Mesenchymal stem cell (in vitro differentiated cells and primary cell): ENCODE results near the gene ITGB2.
A peak's percentile ranks its signal among the peaks of the same experiment; 100 is the strongest.

Experiments used
- DNase-seq: peaks from one replicate; pipeline ENCODE4 v3.0.0-alpha.2; 2013
- H2AFZ ChIP-seq: one replicate; pipeline ENCODE4 v1.6.1; 2013; ENCODE audit warnings: low read depth, mild to moderate bottlenecking, control low read depth, inconsistent platforms, low read length, moderate library complexity
- H2AK5ac ChIP-seq: 2 replicates; pipeline ENCODE4 v1.6.1; 2013; ENCODE audit warnings: low read length, moderate library complexity, mild to moderate bottlenecking, inconsistent platforms; ENCODE audit not compliant: severe bottlenecking
- H2BK120ac ChIP-seq: one replicate; pipeline ENCODE4 v1.6.1; 2013; ENCODE audit warnings: low read depth, mild to moderate bottlenecking, inconsistent platforms, low read length, moderate library complexity
- H2BK12ac ChIP-seq, 2 experiments: one replicate each; pipeline ENCODE4 v1.6.1; 2013; ENCODE audit warnings: inconsistent platforms in 2 of 2, low read length in 2 of 2, mild to moderate bottlenecking in 2 of 2, moderate library complexity in 2 of 2, control low read depth in 1 of 2
- H2BK15ac ChIP-seq: one replicate; pipeline ENCODE4 v1.6.1; 2013; ENCODE audit warnings: mild to moderate bottlenecking, low read depth, inconsistent platforms; ENCODE audit not compliant: poor library complexity, severe bottlenecking
- H2BK5ac ChIP-seq: 2 replicates; pipeline ENCODE4 v1.6.1; 2013; ENCODE audit warnings: low read depth, mild to moderate bottlenecking, low read length, control low read depth, inconsistent platforms; ENCODE audit not compliant: poor library complexity, severe bottlenecking
- H3K14ac ChIP-seq, 2 experiments: one replicate each; pipeline ENCODE4 v1.6.1; 2013; ENCODE audit warnings: inconsistent platforms in 2 of 2, low read length in 2 of 2, control low read depth in 1 of 2, mild to moderate bottlenecking in 1 of 2, moderate library complexity in 1 of 2
- H3K18ac ChIP-seq, 2 experiments: one replicate each; pipeline ENCODE4 v1.6.1; 2013; ENCODE audit warnings: inconsistent platforms in 2 of 2, low read length in 2 of 2, control low read depth in 1 of 2, low read depth in 1 of 2, mild to moderate bottlenecking in 1 of 2
- H3K23ac ChIP-seq, 2 experiments: one replicate each; pipeline ENCODE4 v1.6.1; 2013; ENCODE audit warnings: inconsistent platforms in 2 of 2, low read length in 2 of 2, mild to moderate bottlenecking in 2 of 2, moderate library complexity in 2 of 2, control low read depth in 1 of 2
- H3K27ac ChIP-seq: 2 replicates; pipeline ENCODE4 v1.5.1; 2013; ENCODE audit warnings: mild to moderate bottlenecking, moderate library complexity, low read length, control low read depth, inconsistent platforms; ENCODE audit not compliant: poor library complexity, severe bottlenecking
- H3K27me3 ChIP-seq, 2 experiments: 2 replicates each; pipeline versions ENCODE4 v1.6.1 to v1.7.0; 2013; ENCODE audit warnings: low read length in 2 of 2, mild to moderate bottlenecking in 2 of 2, moderate library complexity in 2 of 2, control low read depth in 1 of 2, inconsistent platforms in 1 of 2; ENCODE audit not compliant: control insufficient read depth in 1 of 2, insufficient read depth in 1 of 2
- H3K36me3 ChIP-seq, 2 experiments: 2 replicates each; pipeline versions ENCODE4 v1.6.1 to v1.7.0; 2013; ENCODE audit warnings: low read length in 2 of 2, control low read depth in 1 of 2, inconsistent platforms in 1 of 2, low read depth in 1 of 2, mild to moderate bottlenecking in 1 of 2; ENCODE audit not compliant: insufficient read depth in 2 of 2, control insufficient read depth in 1 of 2
- H3K4ac ChIP-seq, 2 experiments: one replicate each; pipeline ENCODE4 v1.6.1; 2013; ENCODE audit warnings: inconsistent platforms in 2 of 2, low read length in 2 of 2, mild to moderate bottlenecking in 2 of 2, moderate library complexity in 2 of 2, control low read depth in 1 of 2, low read depth in 1 of 2
- H3K4me1 ChIP-seq: 2 replicates; pipeline ENCODE4 v1.6.1; 2013; ENCODE audit warnings: low read depth, low read length, control low read depth; ENCODE audit not compliant: control insufficient read depth, insufficient read depth
- H3K4me2 ChIP-seq: 2 replicates; pipeline ENCODE4 v1.6.1; 2013; ENCODE audit warnings: low read length, mild to moderate bottlenecking, inconsistent platforms; ENCODE audit not compliant: poor library complexity, severe bottlenecking
- H3K4me3 ChIP-seq, 2 experiments: 2 replicates each; pipeline versions ENCODE4 v1.5.1 to v1.7.0; 2013; ENCODE audit warnings: low read length in 2 of 2, mild to moderate bottlenecking in 2 of 2, control low read depth in 1 of 2, low read depth in 1 of 2; ENCODE audit not compliant: insufficient read depth in 1 of 2
- H3K79me1 ChIP-seq: replicated peaks from 2 replicates; pipeline ENCODE4 v1.6.1; 2013; ENCODE audit warnings: mild to moderate bottlenecking, control low read depth, low read length, inconsistent platforms; ENCODE audit not compliant: poor library complexity, severe bottlenecking
- H3K9ac ChIP-seq: 2 replicates; pipeline ENCODE4 v1.7.0; 2013; ENCODE audit warnings: mild to moderate bottlenecking, low read length, moderate library complexity
- H3K9me3 ChIP-seq: 2 replicates; pipeline ENCODE4 v1.7.0; 2013; ENCODE audit warnings: mild to moderate bottlenecking, low read length; ENCODE audit not compliant: control insufficient read depth
- H4K8ac ChIP-seq: one replicate; pipeline ENCODE4 v1.6.1; 2013; ENCODE audit warnings: inconsistent platforms, mild to moderate bottlenecking, low read length, moderate library complexity
- H4K91ac ChIP-seq: one replicate; pipeline ENCODE4 v1.6.1; 2013; ENCODE audit warnings: mild to moderate bottlenecking, low read length, inconsistent platforms
- WGBS: methylation state at CpG from one replicate; pipeline ENCODE4 v1.1.7; 2013; ENCODE audit warnings: mixed read lengths; 5-methylcytosine and 5-hydroxymethylcytosine counted together

The ITGB2 gene

GRCh38 chr21:44874497-44875315, 46.0 kb downstream of the ITGB2 start:
- Histone ChIP-seq H3K4ac (peak overlapping the region in 1 of 2 experiments; percentile 82), H3K27me3 (no peaks in the 10 kb centered on the region), H2BK120ac (no peak overlapping the region), H3K27ac (no peak overlapping the region), H3K23ac (peak overlapping the region in 1 of 2 experiments; percentile 78), H2BK12ac (peak overlapping the region in 1 of 2 experiments; percentile 15), H2AFZ (peak overlapping the region; percentile 51), H3K4me2 (peak overlapping the region; percentile 95), H3K9ac (peak overlapping the region; percentile 87), H3K9me3 (no peaks in the 10 kb centered on the region), H4K91ac (no peak overlapping the region), H2BK15ac (peak overlapping the region; percentile 15), H3K4me3 (peak overlapping the region; percentile 59 to 85), H3K79me1 (no peaks in the 10 kb centered on the region), H3K18ac (peak overlapping the region; percentile 26 to 31), H3K4me1 (peaks cover 22% of the 10 kb centered on the region), H4K8ac (peak overlapping the region; percentile 63), H2AK5ac (no peak overlapping the region), H3K14ac (peak overlapping the region in 1 of 2 experiments; percentile 68), H3K36me3 (no peaks in the 10 kb centered on the region), H2BK5ac (no peak overlapping the region)
- 15% methylated on average over 43 of the region's 49 CpGs for WGBS
- no peak for DNase-seq

- Histone ChIP-seq H3K9me3 (no peaks in the 10 kb centered on the region), H2BK15ac (peak overlapping the region; percentile 15), H2AK5ac (no peak overlapping the region), H3K36me3 (no peaks in the 10 kb centered on the region), H3K4me1 (peaks cover 24% of the 10 kb centered on the region), H3K18ac (peak overlapping the region; percentile 26 to 67), H3K23ac (no peak overlapping the region), H2BK120ac (no peak overlapping the region), H3K14ac (no peak overlapping the region), H3K27ac (no peak overlapping the region), H3K4me3 (peak overlapping the region; percentile 59 to 85), H2AFZ (no peak overlapping the region), H2BK5ac (no peak overlapping the region), H4K8ac (peak overlapping the region; percentile 63), H4K91ac (peak overlapping the region; percentile 36), H3K9ac (peak overlapping the region; percentile 87), H3K4ac (peak overlapping the region; percentile 6 to 15), H3K79me1 (no peaks in the 10 kb centered on the region), H3K27me3 (no peaks in the 10 kb centered on the region), H3K4me2 (peak overlapping the region; percentile 95), H2BK12ac (peak overlapping the region in 1 of 2 experiments; percentile 55)
- under 1% methylated on average over 20 of the region's 20 CpGs for WGBS
- peak; percentile 64 for DNase-seq
Observed at GRCh38 chr21:44874240-44874496, 46.5 kb downstream of the ITGB2 start.

GRCh38 chr21:44873356-44874239, 47.1 kb downstream of the ITGB2 start, which contains the start of gene PTTG1IP:
Gene PTTG1IP (minus strand): TSS chr21:44873690. CDS start chr21:44873616, 74 bp downstream.
- H4K8ac ChIP-seq, result peak within 1 kb of the TSS; percentile 63
- peaks cover 27% of the 10 kb centered on the region for H3K4me1 ChIP-seq
- H3K9me3 ChIP-seq, result no peaks in the 10 kb centered on the region
- H3K4ac ChIP-seq, result peak within 1 kb of the TSS; percentile 72 to 86
- H4K91ac ChIP-seq, result peak within 1 kb of the TSS; percentile 88
- H2AK5ac ChIP-seq, result no peak within 1 kb of the TSS
- peak within 1 kb of the TSS in 1 of 2 experiments; percentile 76 for H2BK12ac ChIP-seq
- peak within 1 kb of the TSS; percentile 46 for H2BK5ac ChIP-seq
- H3K18ac ChIP-seq, result peak within 1 kb of the TSS; percentile 88 to 98
- peak within 1 kb of the TSS; percentile 71 for H2BK15ac ChIP-seq
- peak within 1 kb of the TSS; percentile 75 for H2BK120ac ChIP-seq
- H3K23ac ChIP-seq, result peak within 1 kb of the TSS in 1 of 2 experiments; percentile 91
- peak within 1 kb of the TSS; percentile 91 for H3K9ac ChIP-seq
- H3K4me3 ChIP-seq, result peak within 1 kb of the TSS; percentile 91 to 93
- no peaks in the 10 kb centered on the region for H3K27me3 ChIP-seq
- no peaks in the 10 kb centered on the region for H3K36me3 ChIP-seq
- H3K14ac ChIP-seq, result peak within 1 kb of the TSS in 1 of 2 experiments; percentile 96
- peak; percentile 95 for DNase-seq
- H3K4me2 ChIP-seq, result peak within 1 kb of the TSS; percentile 95
- peak within 1 kb of the TSS; percentile 24 for H3K27ac ChIP-seq
- no peak within 1 kb of the TSS for H2AFZ ChIP-seq
- no peaks in the 10 kb centered on the region for H3K79me1 ChIP-seq
- 1% methylated on average over 98 of the region's 123 CpGs for WGBS
